ENCODE measurements around the gene ANO2. TPM values are rescaled to one million over a fixed set of nuclear protein-coding genes. Genes with fewer than 3 reads are reported as not detected.

Gene ANO2
- polyA plus RNA-seq, 1 donor from 2014 or later = 1.8 TPM

- Histone ChIP-seq H3K4me2 (ENCODE audit: low read length) (no peak overlapping the region), H3K27ac (ENCODE audit: low read length) (no peak overlapping the region), H3K79me2 (replicated peaks; ENCODE audit: insufficient read depth, low read length) (no peaks in the 10 kb centered on the region), H4K20me1 (ENCODE audit: insufficient read depth) (no peaks in the 10 kb centered on the region), H3K36me3 (ENCODE audit: insufficient read depth, low read length) (no peaks in the 10 kb centered on the region), H3K9me3 (ENCODE audit: low read length) (no peaks in the 10 kb centered on the region), H3F3A (ENCODE audit: insufficient read depth, low read length, poor library complexity, severe bottlenecking) (no peaks in the 10 kb centered on the region), H3K9me2 (ENCODE audit: insufficient read depth, low read length) (no peaks in the 10 kb centered on the region), H3K4me3 (ENCODE audit: low read length) (no peak overlapping the region), H3K27me3 (ENCODE audit: insufficient read depth, low read depth, low read length) (no peaks in the 10 kb centered on the region), H2AFZ (ENCODE audit: low read depth, low read length) (no peak overlapping the region), H3K9ac (ENCODE audit: low read length) (no peak overlapping the region)
- no peak for TF ChIP-seq EZH2 (IDR thresholded peaks at IDR 0.05; ENCODE audit: borderline replicate concordance, insufficient read depth, low read length, poor library complexity, severe bottlenecking)
- TF ChIP-seq TAF1 (IDR thresholded peaks at IDR 0.05; ENCODE audit: low read depth) = no peak
- no peak for TF ChIP-seq SMC3 (conservative IDR thresholded peaks at IDR 0.05; ENCODE audit: poor library complexity)
- TF ChIP-seq, protein P1, sequence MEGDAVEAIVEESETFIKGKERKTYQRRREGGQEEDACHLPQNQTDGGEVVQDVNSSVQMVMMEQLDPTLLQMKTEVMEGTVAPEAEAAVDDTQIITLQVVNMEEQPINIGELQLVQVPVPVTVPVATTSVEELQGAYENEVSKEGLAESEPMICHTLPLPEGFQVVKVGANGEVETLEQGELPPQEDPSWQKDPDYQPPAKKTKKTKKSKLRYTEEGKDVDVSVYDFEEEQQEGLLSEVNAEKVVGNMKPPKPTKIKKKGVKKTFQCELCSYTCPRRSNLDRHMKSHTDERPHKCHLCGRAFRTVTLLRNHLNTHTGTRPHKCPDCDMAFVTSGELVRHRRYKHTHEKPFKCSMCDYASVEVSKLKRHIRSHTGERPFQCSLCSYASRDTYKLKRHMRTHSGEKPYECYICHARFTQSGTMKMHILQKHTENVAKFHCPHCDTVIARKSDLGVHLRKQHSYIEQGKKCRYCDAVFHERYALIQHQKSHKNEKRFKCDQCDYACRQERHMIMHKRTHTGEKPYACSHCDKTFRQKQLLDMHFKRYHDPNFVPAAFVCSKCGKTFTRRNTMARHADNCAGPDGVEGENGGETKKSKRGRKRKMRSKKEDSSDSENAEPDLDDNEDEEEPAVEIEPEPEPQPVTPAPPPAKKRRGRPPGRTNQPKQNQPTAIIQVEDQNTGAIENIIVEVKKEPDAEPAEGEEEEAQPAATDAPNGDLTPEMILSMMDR (IDR thresholded peaks at IDR 0.05; ENCODE audit: poor library complexity, severe bottlenecking) = no peak
- TF ChIP-seq POLR2AphosphoS5 (IDR thresholded peaks at IDR 0.05) = no peak
These were observed 410.4 kb downstream of the ANO2 start for GRCh38 chr12:5534426-5535199.

GRCh38 chr12:5533368-5533767 lies 411.7 kb downstream of the ANO2 start:
- H2AFZ ChIP-seq (ENCODE audit: low read depth, low read length) = no peak overlapping the region
- TF ChIP-seq SMC3 (conservative IDR thresholded peaks at IDR 0.05; ENCODE audit: poor library complexity) (no peak), MXI1 (conservative IDR thresholded peaks at IDR 0.05; ENCODE audit: poor library complexity, severe bottlenecking) (no peak), EP300 (conservative IDR thresholded peaks at IDR 0.05; ENCODE audit: poor library complexity, severe bottlenecking) (no peak), RAD21 (conservative IDR thresholded peaks at IDR 0.05) (no peak), POLR2AphosphoS5 (IDR thresholded peaks at IDR 0.05) (no peak), TAF1 (IDR thresholded peaks at IDR 0.05; ENCODE audit: low read depth) (no peak), EZH2 (IDR thresholded peaks at IDR 0.05; ENCODE audit: borderline replicate concordance, insufficient read depth, low read length, poor library complexity, severe bottlenecking) (no peak)
- TF ChIP-seq, protein P1 (IDR thresholded peaks at IDR 0.05; ENCODE audit: poor library complexity, severe bottlenecking) = no peak
- TF ChIP-seq, protein P2, sequence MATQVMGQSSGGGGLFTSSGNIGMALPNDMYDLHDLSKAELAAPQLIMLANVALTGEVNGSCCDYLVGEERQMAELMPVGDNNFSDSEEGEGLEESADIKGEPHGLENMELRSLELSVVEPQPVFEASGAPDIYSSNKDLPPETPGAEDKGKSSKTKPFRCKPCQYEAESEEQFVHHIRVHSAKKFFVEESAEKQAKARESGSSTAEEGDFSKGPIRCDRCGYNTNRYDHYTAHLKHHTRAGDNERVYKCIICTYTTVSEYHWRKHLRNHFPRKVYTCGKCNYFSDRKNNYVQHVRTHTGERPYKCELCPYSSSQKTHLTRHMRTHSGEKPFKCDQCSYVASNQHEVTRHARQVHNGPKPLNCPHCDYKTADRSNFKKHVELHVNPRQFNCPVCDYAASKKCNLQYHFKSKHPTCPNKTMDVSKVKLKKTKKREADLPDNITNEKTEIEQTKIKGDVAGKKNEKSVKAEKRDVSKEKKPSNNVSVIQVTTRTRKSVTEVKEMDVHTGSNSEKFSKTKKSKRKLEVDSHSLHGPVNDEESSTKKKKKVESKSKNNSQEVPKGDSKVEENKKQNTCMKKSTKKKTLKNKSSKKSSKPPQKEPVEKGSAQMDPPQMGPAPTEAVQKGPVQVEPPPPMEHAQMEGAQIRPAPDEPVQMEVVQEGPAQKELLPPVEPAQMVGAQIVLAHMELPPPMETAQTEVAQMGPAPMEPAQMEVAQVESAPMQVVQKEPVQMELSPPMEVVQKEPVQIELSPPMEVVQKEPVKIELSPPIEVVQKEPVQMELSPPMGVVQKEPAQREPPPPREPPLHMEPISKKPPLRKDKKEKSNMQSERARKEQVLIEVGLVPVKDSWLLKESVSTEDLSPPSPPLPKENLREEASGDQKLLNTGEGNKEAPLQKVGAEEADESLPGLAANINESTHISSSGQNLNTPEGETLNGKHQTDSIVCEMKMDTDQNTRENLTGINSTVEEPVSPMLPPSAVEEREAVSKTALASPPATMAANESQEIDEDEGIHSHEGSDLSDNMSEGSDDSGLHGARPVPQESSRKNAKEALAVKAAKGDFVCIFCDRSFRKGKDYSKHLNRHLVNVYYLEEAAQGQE (IDR thresholded peaks at IDR 0.05; ENCODE audit: borderline replicate concordance) = no peak
- no peaks in the 10 kb centered on the region for H3K36me3 ChIP-seq (ENCODE audit: insufficient read depth, low read length)
- H3K4me3 ChIP-seq (ENCODE audit: low read length) = no peak overlapping the region
- no peak overlapping the region for H3K27ac ChIP-seq (ENCODE audit: low read length)
- H3K4me2 ChIP-seq (ENCODE audit: low read length) = no peak overlapping the region
- H3K9me3 ChIP-seq (ENCODE audit: low read length) = no peaks in the 10 kb centered on the region
- no peaks in the 10 kb centered on the region for H3K27me3 ChIP-seq (ENCODE audit: insufficient read depth, low read depth, low read length)
- no peaks in the 10 kb centered on the region for H3K79me2 ChIP-seq (replicated peaks; ENCODE audit: insufficient read depth, low read length)
- no peak overlapping the region for H3K9ac ChIP-seq (ENCODE audit: low read length)
- no peaks in the 10 kb centered on the region for H4K20me1 ChIP-seq (ENCODE audit: insufficient read depth)
- H3F3A ChIP-seq (ENCODE audit: insufficient read depth, low read length, poor library complexity, severe bottlenecking) = no peaks in the 10 kb centered on the region
- H3K9me2 ChIP-seq (ENCODE audit: insufficient read depth, low read length) = no peaks in the 10 kb centered on the region

All from neural cell (in vitro differentiated cells).